Uterus (tissue), 4 donors: ENCODE data around the gene NPL. TPM values are rescaled to one million over a fixed set of nuclear protein-coding genes. Genes with fewer than 3 reads are reported as not detected.

Experiments
- DNase-seq, 2 donors: peaks; one replicate each; pipeline ENCODE4 v3.0.0-alpha.2; 2019 to 2020
- H3K27ac ChIP-seq, 2 donors: fragments of 200-600 bp; sonication (generic); 1 replicate in 1 of 2; 2 replicates in 1 of 2; pipeline ENCODE4 v1.5.1; 2016 to 2018
- H3K27me3 ChIP-seq, 2 donors: fragments of 200-600 bp; sonication (generic); one replicate each; pipeline ENCODE4 v1.5.1; 2018 to 2019; ENCODE audit warnings: control low read depth in 1 of 2
- H3K36me3 ChIP-seq, 2 donors: fragments of 200-600 bp; sonication (generic); one replicate each; pipeline ENCODE4 v1.5.1; 2019; ENCODE audit warnings: control low read depth in 1 of 2
- H3K4me1 ChIP-seq, 2 donors: fragments of 200-600 bp; sonication (generic); one replicate each; pipeline ENCODE4 v1.5.1; 2018 to 2019; ENCODE audit warnings: control low read depth in 1 of 2
- H3K4me3 ChIP-seq, 2 donors: fragments of 200-600 bp; sonication (generic); 1 replicate in 1 of 2; 2 replicates in 1 of 2; pipeline ENCODE4 v1.5.1; 2018 to 2019; ENCODE audit warnings: mild to moderate bottlenecking in 1 of 2
- H3K9me3 ChIP-seq, 2 donors: fragments of 200-600 bp; sonication (generic); one replicate each; pipeline ENCODE4 v1.5.1; 2019; ENCODE audit warnings: control low read depth in 1 of 2
- CTCF ChIP-seq, 4 experiments: fragments of 200-600 bp in 2 of 4; fragments of 450-650 bp in 2 of 4; sonication (generic) in 2 of 4; IDR thresholded peaks; one replicate each; pipeline ENCODE4 v1.5.1; 2016 to 2019; ENCODE audit warnings: antibody characterized with exemption in 4 of 4, mild to moderate bottlenecking in 2 of 4, moderate library complexity in 1 of 4
- POLR2A ChIP-seq, 2 donors: fragments of 450-650 bp; IDR thresholded peaks; one replicate each; pipeline ENCODE4 v1.6.1; 2016; ENCODE audit warnings: antibody characterized with exemption in 2 of 2, mild to moderate bottlenecking in 1 of 2, moderate library complexity in 1 of 2
- intact Hi-C: fragments of 100-400 bp; cut with DNase I; formaldehyde crosslinking; loops from one replicate; pipeline ENCODE4 v1.15.1; 2023; ENCODE audit warnings: low total_unique reads
- total RNA-seq, 4 donors: library from RNA; depleted of rRNA in 3 of 4; stranded (reverse); fragments of >200 nt in 3 of 4; gene quantifications; one replicate each; pipeline versions ENCODE4 v1.1.0 to v1.2.4, GENCODE V29; 2014 to 2023
- donor health status: DM: yes; HTN: yes; CAD: no.

NPL gene
- total RNA-seq, 4 donors from 2014 or later, result 0.29 to 9.9 (median 4.4) TPM

- intact Hi-C loops, result no loop called here
- no peaks in the 10 kb centered on the region for H3K27me3 ChIP-seq
- H3K27ac ChIP-seq, result no peak overlapping the region
Observed at GRCh38 chr1:182762536-182762935, 27.0 kb upstream of the NPL start.

GRCh38 chr1:182764029-182764727 is 25.4 kb upstream of the NPL start:
- intact Hi-C loops, result no loop called here
- H3K36me3 ChIP-seq, result no peaks in the 10 kb centered on the region
- no peak for DNase-seq
- no peaks in the 10 kb centered on the region for H3K4me1 ChIP-seq
- H3K9me3 ChIP-seq, result no peaks in the 10 kb centered on the region
- H3K4me3 ChIP-seq, result no peak overlapping the region
- no peaks in the 10 kb centered on the region for H3K27me3 ChIP-seq
- no peak for TF ChIP-seq POLR2A (IDR thresholded peaks at IDR 0.05)
- no peak for TF ChIP-seq CTCF (IDR thresholded peaks at IDR 0.05)
- no peak overlapping the region for H3K27ac ChIP-seq

More at GRCh38 chr1:182762536-182762935, 27.0 kb upstream of the NPL start:
- Histone ChIP-seq H3K4me1 (no peaks in the 10 kb centered on the region), H3K4me3 (no peak overlapping the region), H3K9me3 (no peaks in the 10 kb centered on the region), H3K36me3 (no peaks in the 10 kb centered on the region)
- TF ChIP-seq CTCF (IDR thresholded peaks at IDR 0.05) (no peak), POLR2A (IDR thresholded peaks at IDR 0.05) (no peak)
- no peak for DNase-seq

DNA sequence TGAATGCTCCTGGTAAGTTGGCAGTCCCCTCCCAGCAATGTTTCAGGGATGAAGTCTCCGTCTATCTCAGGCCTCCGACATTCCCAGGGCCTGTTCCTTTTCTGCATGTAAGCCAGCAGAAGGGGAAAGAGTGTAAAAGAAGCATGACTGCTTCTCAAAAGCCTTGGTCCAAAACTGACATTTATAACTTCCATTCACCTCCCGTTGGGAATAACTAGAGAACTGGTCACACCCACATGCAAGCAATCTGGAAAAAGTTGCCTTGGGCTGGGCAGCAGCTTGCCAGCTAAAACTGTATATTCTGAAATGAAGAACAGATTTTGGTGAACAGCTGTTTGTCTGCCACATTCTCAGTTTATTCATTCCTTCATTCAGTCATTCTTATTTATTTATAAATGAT is 24.2 kb upstream of the NPL start:
- no peaks in the 10 kb centered on the region for H3K9me3 ChIP-seq
- H3K36me3 ChIP-seq, result no peaks in the 10 kb centered on the region
- DNase-seq, result no peak
- no peak overlapping the region for H3K4me3 ChIP-seq
- TF ChIP-seq CTCF (IDR thresholded peaks at IDR 0.05) (no peak), POLR2A (IDR thresholded peaks at IDR 0.05) (no peak)
- no peaks in the 10 kb centered on the region for H3K27me3 ChIP-seq
- intact Hi-C loops, result no loop called here
- no peaks in the 10 kb centered on the region for H3K4me1 ChIP-seq
- no peak overlapping the region for H3K27ac ChIP-seq

GRCh38 chr1:182766050-182766449 is 23.5 kb upstream of the NPL start:
- Histone ChIP-seq H3K36me3 (no peaks in the 10 kb centered on the region), H3K4me1 (no peaks in the 10 kb centered on the region), H3K4me3 (no peak overlapping the region), H3K27me3 (no peaks in the 10 kb centered on the region), H3K9me3 (no peaks in the 10 kb centered on the region), H3K27ac (no peak overlapping the region)
- no peak for DNase-seq
- TF ChIP-seq POLR2A (IDR thresholded peaks at IDR 0.05) (no peak), CTCF (IDR thresholded peaks at IDR 0.05) (no peak)
- intact Hi-C loops, result no loop called here

DNA sequence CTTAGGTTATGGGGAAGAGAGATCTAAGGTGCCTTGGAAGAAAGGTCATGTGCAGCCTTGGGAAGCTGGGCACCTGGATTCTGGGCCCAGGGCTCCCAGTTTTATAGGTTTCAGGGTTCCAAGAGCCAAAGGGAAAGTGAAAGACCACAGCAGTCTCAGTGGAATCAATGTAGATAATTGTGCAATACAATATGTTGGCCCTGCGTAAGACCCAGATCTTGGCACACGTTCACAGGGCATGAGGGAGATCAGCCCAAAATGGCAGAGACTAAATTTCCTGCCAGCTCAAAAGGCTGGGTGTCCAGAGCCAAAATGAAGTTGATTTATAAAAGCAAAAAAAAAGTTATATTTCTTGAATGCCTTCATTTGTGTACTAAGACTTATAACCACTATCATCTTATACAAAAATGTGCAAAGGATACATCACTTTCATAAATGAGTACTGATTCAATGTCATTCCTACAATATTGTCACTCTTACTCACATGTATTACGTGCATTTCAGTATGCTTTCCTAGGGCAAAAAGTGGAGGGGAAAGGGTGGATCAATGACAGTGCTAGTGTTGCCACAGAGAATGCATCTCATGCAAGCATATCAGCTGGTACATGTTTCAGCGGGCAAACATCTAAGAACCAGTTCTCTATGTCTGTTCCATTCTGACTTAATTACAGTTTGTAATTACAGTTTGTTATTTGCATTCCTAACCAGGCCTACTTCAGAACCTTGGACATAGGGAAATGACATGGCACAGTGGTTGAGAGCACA is 22.5 kb upstream of the NPL start:
- no peaks in the 10 kb centered on the region for H3K36me3 ChIP-seq
- TF ChIP-seq CTCF (IDR thresholded peaks at IDR 0.05) (no peak), POLR2A (IDR thresholded peaks at IDR 0.05) (no peak)
- H3K27me3 ChIP-seq, result no peaks in the 10 kb centered on the region
- H3K4me1 ChIP-seq, result no peaks in the 10 kb centered on the region
- no peaks in the 10 kb centered on the region for H3K9me3 ChIP-seq
- no peak overlapping the region for H3K4me3 ChIP-seq
- intact Hi-C loops, result no loop called here
- H3K27ac ChIP-seq, result no peak overlapping the region
- no peak for DNase-seq
